Naive thymus-derived CD4-positive, alpha-beta T cell (primary cell): ENCODE data around the gene DIRAS1. TPM values are rescaled to one million over a fixed set of nuclear protein-coding genes. Genes with fewer than 3 reads are reported as not detected.
A peak's percentile ranks its signal among the peaks of the same experiment; 100 is the strongest.
"Not testable (repeated sequence)": the region's sequence is repeated elsewhere in the genome, so short reads cannot be mapped to it uniquely, and the experiment has no call there.

Experiments
- ATAC-seq: fragments of 150-1000 bp; cut with Tn5 transposase; 2 replicates; pipeline ENCODE4 v1.10.0; 2021; ENCODE audit warnings: mild to moderate bottlenecking, moderate library complexity
- CTCF ChIA-PET: fragments of 350-600 bp; sonication (Branson Sonifier 250); formaldehyde crosslinking; loops from one replicate; lab custom pipeline; 2021; ENCODE audit warnings: antibody characterized with exemption; lab: Charles Lee
- POLR2A ChIA-PET: fragments of 350-600 bp; sonication (Branson Sonifier 250); formaldehyde crosslinking; loops from one replicate; lab custom pipeline; 2021; ENCODE audit warnings: antibody characterized with exemption, inconsistent platforms; lab: Charles Lee
- DNase-seq, 9 donors: peaks; one replicate each; pipeline versions ENCODE4 v3.0.0 to v3.0.0-alpha.2; 2020 to 2022; ENCODE audit warnings: mixed read lengths in 1 of 9
- H3K27ac ChIP-seq: one replicate; pipeline ENCODE4 v1.7.0; 2013; ENCODE audit warnings: mild to moderate bottlenecking, low read depth, low read length, moderate library complexity
- H3K27me3 ChIP-seq, 2 donors: one replicate each; pipeline ENCODE4 v1.7.0; 2013; ENCODE audit warnings: low read length in 2 of 2, mild to moderate bottlenecking in 2 of 2, moderate library complexity in 2 of 2; ENCODE audit not compliant: control insufficient read depth in 2 of 2, insufficient read depth in 2 of 2
- H3K36me3 ChIP-seq, 3 experiments: 1 replicate in 2 of 3; 2 replicates in 1 of 3; pipeline ENCODE4 v1.7.0; 2013; ENCODE audit warnings: low read length in 3 of 3, mild to moderate bottlenecking in 3 of 3, moderate library complexity in 1 of 3; ENCODE audit not compliant: insufficient read depth in 3 of 3, control insufficient read depth in 2 of 3
- H3K4me1 ChIP-seq, 2 donors: one replicate each; pipeline ENCODE4 v1.7.0; 2013; ENCODE audit warnings: low read length in 2 of 2, mild to moderate bottlenecking in 2 of 2, moderate library complexity in 1 of 2; ENCODE audit not compliant: control insufficient read depth in 2 of 2, insufficient read depth in 2 of 2
- H3K4me3 ChIP-seq: 2 replicates; pipeline ENCODE4 v1.7.0; 2013; ENCODE audit warnings: mild to moderate bottlenecking, low read length
- H3K9me3 ChIP-seq, 3 experiments: 1 replicate in 2 of 3; 2 replicates in 1 of 3; pipeline ENCODE4 v1.7.0; 2013; ENCODE audit warnings: low read length in 3 of 3; ENCODE audit not compliant: control insufficient read depth in 2 of 3
- H3K27ac Mint-ChIP-seq, 9 donors: one replicate each; pipeline ENCODE4 v1.8.0; 2020 to 2022; ENCODE audit warnings: mixed read lengths in 9 of 9, mild to moderate bottlenecking in 8 of 9, moderate library complexity in 5 of 9, inconsistent platforms in 2 of 9
- H3K27me3 Mint-ChIP-seq, 5 donors: one replicate each; pipeline ENCODE4 v1.8.0; 2021 to 2022; ENCODE audit warnings: mixed read lengths in 5 of 5, mild to moderate bottlenecking in 1 of 5
- H3K36me3 Mint-ChIP-seq, 5 donors: one replicate each; pipeline ENCODE4 v1.8.0; 2020 to 2022; ENCODE audit warnings: mixed read lengths in 5 of 5, mild to moderate bottlenecking in 3 of 5, inconsistent platforms in 1 of 5
- H3K4me1 Mint-ChIP-seq, 7 donors: one replicate each; pipeline ENCODE4 v1.8.0; 2020 to 2022; ENCODE audit warnings: mixed read lengths in 7 of 7, mild to moderate bottlenecking in 3 of 7, inconsistent platforms in 1 of 7
- H3K4me3 Mint-ChIP-seq, 10 donors: one replicate each; pipeline ENCODE4 v1.8.0; 2020 to 2022; ENCODE audit warnings: mild to moderate bottlenecking in 10 of 10, mixed read lengths in 10 of 10, moderate library complexity in 6 of 10, inconsistent platforms in 2 of 10
- H3K9me3 Mint-ChIP-seq, 11 donors: one replicate each; pipeline ENCODE4 v1.8.0; 2020 to 2022; ENCODE audit warnings: mixed read lengths in 11 of 11, mild to moderate bottlenecking in 4 of 11, inconsistent platforms in 1 of 11, moderate library complexity in 1 of 11
- intact Hi-C, 2 donors: fragments of 100-400 bp; cut with micrococcal nuclease; formaldehyde crosslinking; loops; one replicate each; pipeline ENCODE4 v1.15.1; 2023
- polyA plus RNA-seq, 2 donors: library from polyadenylated mRNA; unstranded; fragments of 300-500 nt; fragmentation: Illumina TruSeq; gene quantifications; one replicate each; pipeline ENCODE4 v1.2.3, GENCODE V29; 2021
- total RNA-seq, 6 experiments: library from RNA in 5 of 6; stranded (reverse) in 5 of 6; gene quantifications; 1 replicate in 5 of 6; 2 replicates in 1 of 6; pipeline ENCODE4 v1.2.3 and lab custom pipeline; 2021 to 2026

DIRAS1 gene
- total and polyA plus RNA-seq, 7 experiments from 2014 or later: 0.07 to 0.53 (median 0.33) TPM; not detected in 3

- no peak for DNase-seq
- no peaks in the 10 kb centered on the region for H3K36me3 ChIP-seq
- peaks cover 0 to 1% (median 0%) of the 10 kb centered on the region in 11 donors for H3K9me3 Mint-ChIP-seq
- no peaks in the 10 kb centered on the region for H3K4me1 ChIP-seq
- ChIA-PET CTCF (no interaction called here), POLR2A (no interaction called here)
- H3K4me3 Mint-ChIP-seq: no peak overlapping the region
- no peak overlapping the region for H3K27ac ChIP-seq
- H3K27me3 Mint-ChIP-seq: no peaks in the 10 kb centered on the region
- intact Hi-C loops: no loop called here
- no peak overlapping the region for H3K4me3 ChIP-seq
- H3K9me3 ChIP-seq: no peaks in the 10 kb centered on the region
- no peaks in the 10 kb centered on the region for H3K4me1 Mint-ChIP-seq
- peaks cover 0 to 20% (median 0%) of the 10 kb centered on the region in 5 donors for H3K36me3 Mint-ChIP-seq
- H3K27ac Mint-ChIP-seq: no peak overlapping the region
- no peak for ATAC-seq
- H3K27me3 ChIP-seq: no peaks in the 10 kb centered on the region
These were observed 35.9 kb downstream of the DIRAS1 start for GRCh38 chr19:2685204-2685704.

GRCh38 chr19:2683430-2684003, 37.7 kb downstream of the DIRAS1 start:
- POLR2A ChIA-PET: no interaction called here
- intact Hi-C loops: no loop called here
- no peaks in the 10 kb centered on the region for H3K36me3 ChIP-seq
- peaks cover 0 to 4% (median 0%) of the 10 kb centered on the region in 7 donors for H3K4me1 Mint-ChIP-seq
- H3K27ac Mint-ChIP-seq: peak overlapping the region in 1 of 9 donors; percentile 26
- H3K4me3 ChIP-seq: no peak overlapping the region
- no peaks in the 10 kb centered on the region for H3K27me3 ChIP-seq
- CTCF ChIA-PET: no interaction called here
- H3K4me1 ChIP-seq: no peaks in the 10 kb centered on the region
- H3K27me3 Mint-ChIP-seq: no peaks in the 10 kb centered on the region
- H3K4me3 Mint-ChIP-seq: no peak overlapping the region
- H3K36me3 Mint-ChIP-seq: peaks cover 0 to 20% (median 0%) of the 10 kb centered on the region in 5 donors
- H3K27ac ChIP-seq: no peak overlapping the region
- H3K9me3 Mint-ChIP-seq: peaks cover 0 to 1% (median 0%) of the 10 kb centered on the region in 11 donors
- no peaks in the 10 kb centered on the region for H3K9me3 ChIP-seq
- DNase-seq: no peak
- no peak for ATAC-seq

DNA sequence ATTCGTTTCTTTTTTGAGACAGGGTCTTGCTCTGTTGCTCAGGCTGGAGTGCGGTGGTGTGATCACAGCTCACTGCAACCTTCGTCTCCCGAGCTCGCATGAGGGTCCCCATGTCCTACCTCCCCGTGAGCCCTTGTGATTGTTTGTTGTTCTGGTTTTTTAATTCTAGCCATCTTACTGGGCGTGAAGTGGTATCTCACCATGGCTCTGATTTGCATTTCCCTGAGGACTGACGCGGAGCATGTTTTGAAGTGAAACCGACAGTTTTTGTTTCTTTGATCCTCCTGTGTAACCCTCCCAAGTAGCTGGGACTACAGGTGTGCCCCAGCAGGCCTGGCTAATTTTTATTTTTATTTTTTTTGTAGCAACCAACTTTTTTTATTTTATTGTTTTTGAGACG, 40.4 kb downstream of the DIRAS1 start:
- H3K4me3 Mint-ChIP-seq: no peak overlapping the region
- no peaks in the 10 kb centered on the region for H3K9me3 ChIP-seq
- DNase-seq (no peak), ATAC-seq (peak; percentile 37)
- POLR2A ChIA-PET: no interaction called here
- H3K36me3 Mint-ChIP-seq: peaks cover 0 to 16% (median 0%) of the 10 kb centered on the region in 5 donors
- H3K4me1 Mint-ChIP-seq: peaks cover 0 to 6% (median 0%) of the 10 kb centered on the region in 7 donors
- no peaks in the 10 kb centered on the region for H3K27me3 ChIP-seq
- H3K36me3 ChIP-seq: no peaks in the 10 kb centered on the region
- peak overlapping the region in 1 of 9 donors; percentile 41 for H3K27ac Mint-ChIP-seq
- CTCF ChIA-PET: interaction anchor here (1.6 kb wide), 1 partner anchor 33 kb away, joined by 4 read pairs; no protein-coding TSS in a partner anchor
- H3K27me3 Mint-ChIP-seq: no peaks in the 10 kb centered on the region
- H3K27ac ChIP-seq: no peak overlapping the region
- intact Hi-C loops: no loop called here
- H3K4me1 ChIP-seq: no peaks in the 10 kb centered on the region
- no peak overlapping the region for H3K4me3 ChIP-seq
- peaks cover 0 to 1% (median 0%) of the 10 kb centered on the region in 11 donors for H3K9me3 Mint-ChIP-seq

GRCh38 chr19:2679439-2679838, 41.7 kb downstream of the DIRAS1 start:
- Histone ChIP-seq H3K9me3 (no peaks in the 10 kb centered on the region), H3K27me3 (no peaks in the 10 kb centered on the region), H3K36me3 (no peaks in the 10 kb centered on the region), H3K4me1 (no peaks in the 10 kb centered on the region), H3K27ac (no peak overlapping the region), H3K4me3 (no peak overlapping the region)
- Mint-ChIP-seq H3K9me3 (peaks cover 0 to 1% (median 0%) of the 10 kb centered on the region in 11 donors), H3K27me3 (no peaks in the 10 kb centered on the region), H3K36me3 (peaks cover 0 to 29% (median 0%) of the 10 kb centered on the region in 5 donors), H3K27ac (peak overlapping the region in 1 of 9 donors; percentile 22), H3K4me3 (no peak overlapping the region), H3K4me1 (peaks cover 0 to 6% (median 0%) of the 10 kb centered on the region in 7 donors)
- no peak for ATAC-seq
- ChIA-PET POLR2A (no interaction called here), CTCF (no interaction called here)
- intact Hi-C loops: no loop called here
- no peak for DNase-seq

DNA sequence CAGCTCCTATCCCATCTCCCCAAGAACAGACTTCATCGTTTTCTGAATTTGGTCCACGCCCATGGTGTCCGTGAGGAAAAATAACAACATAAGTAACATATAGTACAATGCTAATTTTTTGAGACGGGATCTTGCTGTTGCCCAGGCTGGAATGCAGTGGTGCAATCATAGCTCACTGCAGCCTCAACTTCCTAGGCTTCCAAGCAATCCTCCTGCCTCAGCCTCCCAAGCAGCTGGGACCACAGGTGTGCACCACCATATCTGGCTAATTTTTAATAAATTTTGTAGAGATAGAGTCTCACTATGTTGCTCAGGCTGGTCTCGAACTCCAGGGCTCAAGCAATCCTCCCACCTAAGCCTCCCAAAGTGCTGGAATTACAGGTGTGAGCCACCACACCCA, 42.2 kb downstream of the DIRAS1 start:
- POLR2A ChIA-PET, H3K27ac ChIP-seq, DNase-seq, ATAC-seq, H3K4me3 ChIP-seq, CTCF ChIA-PET, H3K27me3 ChIP-seq, H3K4me1 Mint-ChIP-seq, H3K9me3 ChIP-seq, H3K4me1 ChIP-seq, H3K9me3 Mint-ChIP-seq, intact Hi-C loops, H3K36me3 ChIP-seq, H3K4me3 Mint-ChIP-seq, H3K27me3 Mint-ChIP-seq: not testable (repeated sequence)
- peaks cover 0 to 29% (median 0%) of the 10 kb centered on the region in 5 donors for H3K36me3 Mint-ChIP-seq
- peak overlapping the region in 1 of 9 donors; percentile 12 for H3K27ac Mint-ChIP-seq

DNA sequence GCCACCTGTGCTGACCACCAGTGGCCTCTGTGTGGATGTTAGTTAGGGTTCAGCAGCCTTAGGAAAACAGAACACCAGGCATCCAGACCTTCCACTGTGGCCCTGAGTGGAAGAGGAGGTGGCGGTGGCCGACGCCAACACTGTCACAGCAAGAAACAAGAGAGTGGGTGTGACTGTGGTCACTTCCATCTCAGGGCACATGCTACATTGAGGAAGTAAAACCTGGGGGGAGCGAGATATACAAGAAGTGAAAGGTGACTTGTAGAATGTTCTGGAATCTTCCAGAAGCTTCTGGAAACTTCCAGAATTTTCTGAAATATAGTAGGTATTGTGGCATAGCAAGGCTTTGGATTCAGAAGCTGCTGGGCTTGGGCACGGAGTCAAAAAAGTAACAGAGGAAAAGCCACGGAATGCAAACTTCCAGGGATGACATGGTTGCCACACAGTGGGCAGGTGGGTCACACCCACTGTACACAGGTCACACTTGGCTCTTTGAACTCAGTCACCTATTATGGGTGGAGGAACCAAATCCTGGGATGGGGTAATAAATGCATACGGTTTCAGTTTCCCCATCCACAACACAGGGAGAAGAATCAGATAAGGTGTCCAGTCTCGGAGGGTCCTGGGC, 43.0 kb downstream of the DIRAS1 start:
- Histone ChIP-seq H3K9me3 (no peaks in the 10 kb centered on the region), H3K4me1 (no peaks in the 10 kb centered on the region), H3K4me3 (no peak overlapping the region), H3K27ac (no peak overlapping the region), H3K27me3 (no peaks in the 10 kb centered on the region), H3K36me3 (no peaks in the 10 kb centered on the region)
- peaks cover 0 to 6% (median 0%) of the 10 kb centered on the region in 7 donors for H3K4me1 Mint-ChIP-seq
- intact Hi-C loops: no loop called here
- H3K4me3 Mint-ChIP-seq: no peak overlapping the region
- POLR2A ChIA-PET: no interaction called here
- no peaks in the 10 kb centered on the region for H3K27me3 Mint-ChIP-seq
- ATAC-seq (peak; percentile 60), DNase-seq (no peak)
- CTCF ChIA-PET: interaction anchor here (0.8 kb wide), 1 partner anchor 1164 kb away, joined by 3 read pairs; no protein-coding TSS in a partner anchor
- no peak overlapping the region for H3K27ac Mint-ChIP-seq
- peaks cover 0 to 24% (median 0%) of the 10 kb centered on the region in 5 donors for H3K36me3 Mint-ChIP-seq
- H3K9me3 Mint-ChIP-seq: peaks cover 0 to 1% (median 0%) of the 10 kb centered on the region in 11 donors
